Muscle of arm (tissue), 12 donors: Measurements from ENCODE around the gene ADAMTSL3. TPM values are rescaled to one million over a fixed set of nuclear protein-coding genes. Genes with fewer than 3 reads are reported as not detected.

Source experiments
- DNase-seq: peaks from one replicate; pipeline ENCODE4 v3.0.0-alpha.2; 2013
- polyA plus RNA-seq, 12 donors: library from polyadenylated mRNA; unstranded; fragments of 120-200 nt; gene quantifications; one replicate each; pipeline ENCODE4 v1.2.1, GENCODE V29; 2013; ENCODE audit not compliant: insufficient read length in 12 of 12

Gene ADAMTSL3
- polyA plus RNA-seq, 12 donors: 25.4 to 55.1 (median 40.4) TPM; not detected in 1

DNA sequence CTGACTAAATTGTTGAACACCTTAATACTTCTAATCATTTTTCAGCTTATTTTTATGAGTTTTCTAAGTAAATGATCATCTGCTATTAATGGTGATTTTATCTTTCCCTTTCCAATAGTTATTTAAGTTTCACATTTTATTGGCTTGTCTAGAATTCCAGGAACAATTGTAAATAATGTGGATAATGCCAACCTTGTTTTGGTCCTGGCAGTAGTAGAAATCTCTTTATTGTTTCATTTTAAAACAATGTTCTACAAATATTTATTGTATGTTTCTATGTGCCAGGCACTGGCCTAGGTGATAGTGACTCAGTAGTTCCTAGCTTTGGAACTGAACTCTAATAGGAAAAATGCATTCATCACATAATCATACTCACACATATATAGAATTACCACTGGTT, 264.1 kb downstream of the ADAMTSL3 start:
- DNase-seq: no peak

DNA sequence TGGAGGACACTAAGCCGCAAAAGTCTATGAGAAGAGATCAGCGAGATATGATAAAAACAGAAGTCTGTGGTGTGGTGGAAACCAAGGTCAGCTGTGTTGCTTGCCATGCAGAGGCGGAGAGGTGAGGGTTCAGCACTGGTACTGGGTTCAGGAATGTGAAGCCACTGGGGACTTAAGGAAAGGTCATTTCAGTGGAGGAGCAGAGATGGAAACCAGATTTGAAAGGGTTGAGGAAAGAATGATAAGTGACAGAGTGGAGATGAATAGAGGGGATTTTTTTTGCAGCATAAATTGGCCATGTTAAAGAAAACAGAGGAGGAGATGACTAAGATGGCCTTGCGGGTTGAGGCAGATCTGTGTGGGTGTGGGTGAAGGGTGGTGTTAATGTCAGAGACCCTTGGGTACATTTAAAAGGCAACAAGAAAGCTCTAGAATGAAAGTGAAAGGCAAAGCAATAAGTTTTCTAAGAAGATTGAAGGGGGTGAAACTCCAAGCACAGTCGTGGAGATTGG, 265.5 kb downstream of the ADAMTSL3 start:
- no peak for DNase-seq

DNA sequence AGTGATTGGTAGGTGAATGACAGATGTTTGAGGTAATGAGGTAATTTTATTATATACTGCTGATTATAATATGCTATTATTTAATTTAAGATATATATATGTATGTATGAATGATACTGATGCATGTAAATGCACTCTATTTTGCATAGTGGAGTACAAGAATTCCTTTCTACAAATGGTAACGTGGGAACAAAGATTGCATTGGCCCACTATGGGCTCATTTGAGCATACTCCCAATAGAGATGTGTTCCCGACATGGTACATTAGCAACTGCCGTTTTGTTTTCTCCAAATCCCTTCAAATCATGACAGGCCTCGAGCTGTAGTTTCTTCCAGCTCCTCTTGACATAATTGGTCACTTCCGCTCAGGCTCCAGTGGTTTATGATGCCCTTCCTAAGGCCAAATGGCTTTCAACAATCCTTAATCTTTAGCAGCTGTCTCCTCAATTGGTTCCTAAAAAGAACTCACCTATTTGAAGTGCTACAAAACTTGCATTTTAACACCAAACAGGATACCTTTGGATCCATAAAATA, 266.1 kb downstream of the ADAMTSL3 start:
- DNase-seq: no peak

DNA sequence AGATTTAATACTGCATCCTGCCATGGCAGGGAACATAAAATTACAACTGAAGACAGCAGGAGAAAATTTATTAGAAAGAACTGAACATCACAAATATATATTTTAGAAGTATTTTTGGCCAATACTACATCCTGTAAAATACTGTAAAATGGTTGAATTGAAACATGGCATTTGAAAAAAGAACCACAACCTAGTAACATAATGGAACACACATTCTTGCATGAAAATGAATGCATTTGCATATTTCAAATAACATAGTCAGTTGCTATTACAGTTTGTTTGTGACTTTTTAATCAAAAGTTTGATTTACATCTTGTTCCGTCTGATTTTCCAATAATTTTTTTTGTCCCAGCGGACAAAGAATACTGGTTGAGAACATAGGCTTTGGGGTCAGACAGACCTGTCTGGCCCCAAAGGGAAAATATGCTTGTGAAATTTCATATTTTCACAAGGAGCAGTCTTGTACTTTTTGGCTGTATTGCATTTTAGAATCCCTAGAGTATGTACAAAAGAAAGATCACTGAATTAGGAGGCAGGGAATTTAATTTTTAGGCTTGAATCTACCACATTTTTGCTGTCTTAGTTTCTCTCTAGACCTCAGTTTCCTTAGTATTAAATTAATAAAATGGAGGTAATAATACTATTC, 268.8 kb downstream of the ADAMTSL3 start:
- DNase-seq: no peak

DNA sequence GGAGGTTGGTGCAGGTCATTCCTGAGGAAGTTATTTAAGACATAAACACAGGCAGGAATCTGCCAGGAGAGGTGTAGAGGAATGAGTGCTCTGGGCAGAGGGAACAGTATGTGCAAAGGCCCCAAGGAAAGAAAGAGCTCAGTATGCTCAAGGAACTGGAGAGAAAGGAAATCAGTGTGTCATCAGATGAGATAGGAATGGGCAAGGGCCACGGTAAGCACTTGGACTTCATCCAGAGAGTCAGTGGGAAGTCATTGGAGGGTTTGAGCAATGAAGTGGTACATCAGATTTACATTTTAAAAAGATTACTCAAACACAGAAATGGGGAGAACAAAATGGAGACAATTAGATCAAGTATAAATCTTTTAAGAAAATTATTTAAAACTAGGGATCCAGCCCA, 272.2 kb downstream of the ADAMTSL3 start:
- DNase-seq: no peak

GRCh38 chr15:83927704-83928391, 273.9 kb downstream of the ADAMTSL3 start:
- DNase-seq: no peak

DNA sequence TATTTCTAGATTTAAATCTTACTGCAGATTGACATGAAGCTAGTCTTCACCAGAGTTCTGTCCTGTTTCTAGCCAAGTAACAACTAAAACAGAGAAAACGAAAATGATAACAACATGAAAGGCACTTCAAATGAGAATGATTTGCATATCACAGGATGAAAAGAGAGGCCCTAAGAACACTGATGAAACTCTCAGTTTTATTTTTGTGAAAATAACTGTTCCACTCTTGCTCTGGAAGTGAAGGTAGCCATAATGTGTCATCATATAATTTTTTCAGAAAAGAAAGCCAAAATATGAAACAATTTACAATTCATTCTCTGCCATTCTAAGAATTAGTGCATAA, 274.4 kb downstream of the ADAMTSL3 start:
- no peak for DNase-seq

DNA sequence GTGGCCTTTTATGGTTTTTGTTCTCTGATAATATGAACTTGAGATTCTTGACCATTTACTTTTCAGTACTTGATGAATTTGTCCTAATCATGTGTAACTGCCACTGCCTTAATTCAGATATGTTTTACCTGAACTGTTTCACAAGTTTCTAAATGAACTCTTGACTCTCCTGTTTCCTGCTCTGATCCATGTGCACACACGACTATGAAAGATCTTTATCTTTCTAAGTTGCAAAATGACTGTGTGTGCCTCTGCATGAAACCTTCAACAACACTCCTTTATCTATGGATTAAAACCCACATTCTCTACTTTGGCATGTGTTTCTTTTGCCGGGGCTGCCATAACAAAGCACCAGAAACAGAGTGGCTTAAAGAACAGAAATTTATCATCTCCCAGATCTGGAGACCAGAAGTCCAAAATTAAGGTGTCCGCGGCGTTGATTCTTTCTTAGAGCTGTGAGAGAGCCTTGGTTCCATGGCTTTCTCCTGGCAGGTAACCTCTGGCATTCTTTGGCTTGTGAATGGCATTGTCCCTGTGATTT, 275.0 kb downstream of the ADAMTSL3 start:
- DNase-seq: no peak

DNA sequence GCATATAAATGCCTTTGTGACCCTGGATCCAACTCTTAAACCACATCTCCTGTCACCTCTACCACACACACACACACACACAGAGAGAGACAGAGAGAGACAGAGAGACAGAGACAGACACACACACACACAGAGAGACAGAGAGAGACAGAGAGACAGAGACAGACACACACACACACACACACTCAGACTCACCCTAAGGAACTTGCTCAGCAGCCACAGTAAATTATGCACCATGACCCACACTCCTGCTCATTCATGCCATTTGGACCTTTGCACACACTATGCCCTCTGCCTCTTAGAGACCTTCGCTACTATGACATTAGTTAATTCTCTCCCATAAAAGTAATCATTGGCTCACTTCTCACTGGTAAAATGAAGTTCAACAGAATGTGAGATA, 275.7 kb downstream of the ADAMTSL3 start:
- DNase-seq: no peak

- peak; percentile 52 for DNase-seq
Measured at GRCh38 chr15:83930392-83931212, 276.7 kb downstream of the ADAMTSL3 start.

DNA sequence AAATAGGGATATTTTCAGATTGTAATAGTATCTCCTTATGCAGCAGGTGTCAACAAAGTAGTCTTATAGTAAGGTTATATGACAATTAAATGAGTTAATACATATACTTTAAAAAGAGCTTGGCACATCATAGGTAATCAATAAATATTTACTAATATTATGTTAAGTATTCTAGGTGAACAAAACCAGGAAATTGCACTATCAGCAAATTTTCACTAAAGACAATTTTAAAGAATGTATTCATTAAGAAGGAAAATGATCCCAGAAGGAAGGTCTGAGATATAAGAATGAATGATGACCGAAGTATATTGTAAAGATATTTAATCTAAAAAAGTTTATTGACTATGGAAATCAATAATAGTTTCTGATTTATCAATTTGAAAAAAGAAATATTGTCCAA, 281.9 kb downstream of the ADAMTSL3 start:
- no peak for DNase-seq

- no peak for DNase-seq
Measured at GRCh38 chr15:83940136-83940535, 286.2 kb downstream of the ADAMTSL3 start.

DNA sequence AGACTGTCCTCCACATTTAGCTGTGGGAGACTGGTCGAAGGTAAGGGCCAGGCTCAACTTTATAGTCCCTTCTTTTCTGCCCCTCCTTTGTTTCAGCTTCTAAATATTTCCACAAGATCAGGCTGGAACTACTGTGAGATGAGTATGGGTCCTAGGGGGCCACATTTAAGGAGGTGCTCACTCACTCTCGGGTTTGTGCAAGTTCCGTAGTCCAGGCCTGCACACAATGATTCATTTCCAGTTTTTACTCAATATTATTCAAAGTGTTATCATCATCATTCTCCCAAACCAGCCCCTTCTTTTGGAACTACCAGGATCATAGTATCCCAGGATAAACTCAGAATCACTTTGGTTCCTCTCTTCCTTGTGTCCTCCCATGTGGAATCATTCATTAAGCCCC, 289.1 kb downstream of the ADAMTSL3 start:
- no peak for DNase-seq

GRCh38 chr15:83943849-83944404, 290.0 kb downstream of the ADAMTSL3 start:
- DNase-seq: no peak

- no peak for DNase-seq
Measured at GRCh38 chr15:83947156-83947555, 293.2 kb downstream of the ADAMTSL3 start.

- DNase-seq: no peak
Measured at GRCh38 chr15:83954506-83954905, 300.6 kb downstream of the ADAMTSL3 start.

DNA sequence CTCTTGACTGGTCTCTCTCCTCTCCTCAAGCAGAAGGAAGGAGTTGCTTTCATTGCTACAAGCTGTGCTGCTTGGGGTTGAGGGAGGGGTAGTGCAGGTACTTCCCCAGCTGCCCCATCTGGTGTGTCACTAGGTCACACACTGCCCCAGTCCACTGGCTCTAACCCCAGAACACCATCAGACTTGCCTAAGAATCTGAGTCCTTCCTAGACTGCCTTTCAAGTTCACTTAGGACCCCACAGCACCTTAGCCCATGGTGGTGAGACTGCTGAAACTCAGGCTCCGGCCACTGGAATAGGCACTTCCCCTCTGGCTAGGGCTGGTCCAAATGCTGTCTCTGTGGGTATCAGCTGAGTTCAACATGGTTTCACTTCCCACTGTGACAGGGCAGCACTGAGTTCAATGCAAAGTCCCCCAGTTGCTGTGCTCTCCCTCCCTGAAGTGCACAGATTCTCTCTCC, 301.9 kb downstream of the ADAMTSL3 start:
- no peak for DNase-seq

GRCh38 chr15:83956887-83957286, 303.0 kb downstream of the ADAMTSL3 start:
- DNase-seq: no peak

- DNase-seq: no peak
Measured at GRCh38 chr15:83959477-83959876, 305.6 kb downstream of the ADAMTSL3 start.

- no peak for DNase-seq
Measured at GRCh38 chr15:83960192-83960829, 306.4 kb downstream of the ADAMTSL3 start.

GRCh38 chr15:83961311-83961710, 307.4 kb downstream of the ADAMTSL3 start:
- no peak for DNase-seq
